Central memory CD4-positive, alpha-beta T cell (primary cell): ENCODE data around the gene PDE4C.
"Not testable (repeated sequence)": the region's sequence is repeated elsewhere in the genome, so short reads cannot be mapped to it uniquely, and the experiment has no call there.

Experiments used
- DNase-seq: peaks from one replicate; pipeline ENCODE4 v3.0.0; 2022

The PDE4C gene

DNA sequence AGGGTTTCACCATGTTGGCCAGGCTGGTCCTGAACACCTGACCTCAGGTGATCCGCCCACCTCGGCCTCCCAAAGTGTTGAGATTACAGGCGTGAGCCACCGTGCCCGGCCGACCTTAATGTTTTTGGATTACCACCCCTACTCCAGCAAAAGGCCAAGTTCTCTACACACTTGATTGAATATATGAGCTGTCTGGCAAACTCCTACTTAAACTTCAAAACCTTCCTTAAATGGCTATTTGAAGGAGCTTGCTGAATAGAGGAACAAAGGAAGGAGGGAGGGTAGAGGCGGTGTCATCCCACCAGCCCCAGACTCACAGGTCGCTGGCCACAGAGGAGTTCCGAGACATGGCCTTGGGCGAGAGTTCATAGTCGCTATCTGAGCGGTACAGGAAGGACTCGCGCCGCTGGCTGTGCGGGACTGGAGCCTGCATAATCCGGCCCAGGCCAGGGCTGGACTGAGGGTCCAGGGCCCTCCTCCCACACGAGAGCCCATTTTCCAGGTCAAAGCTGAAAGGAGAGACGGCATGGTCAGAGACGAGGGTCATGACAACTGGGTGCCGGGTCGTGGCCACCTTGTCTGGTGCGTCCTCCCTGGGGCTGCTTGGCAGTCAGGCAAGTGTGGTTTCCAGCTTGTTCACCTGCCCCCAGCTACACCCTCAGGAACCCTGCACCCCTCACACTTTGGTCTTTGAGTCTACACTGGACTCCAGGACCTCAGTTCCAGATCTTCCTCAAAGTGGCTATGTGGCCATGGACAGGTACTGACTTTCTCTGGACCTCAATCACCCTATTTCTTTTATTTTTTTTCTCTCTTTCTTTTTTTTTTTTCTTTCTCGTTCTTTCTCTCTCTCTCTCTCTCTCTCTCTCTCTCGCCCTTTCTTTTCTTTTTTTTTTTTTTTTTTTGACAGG lies 4.2 kb downstream of the PDE4C start:
- no peak for DNase-seq

DNA sequence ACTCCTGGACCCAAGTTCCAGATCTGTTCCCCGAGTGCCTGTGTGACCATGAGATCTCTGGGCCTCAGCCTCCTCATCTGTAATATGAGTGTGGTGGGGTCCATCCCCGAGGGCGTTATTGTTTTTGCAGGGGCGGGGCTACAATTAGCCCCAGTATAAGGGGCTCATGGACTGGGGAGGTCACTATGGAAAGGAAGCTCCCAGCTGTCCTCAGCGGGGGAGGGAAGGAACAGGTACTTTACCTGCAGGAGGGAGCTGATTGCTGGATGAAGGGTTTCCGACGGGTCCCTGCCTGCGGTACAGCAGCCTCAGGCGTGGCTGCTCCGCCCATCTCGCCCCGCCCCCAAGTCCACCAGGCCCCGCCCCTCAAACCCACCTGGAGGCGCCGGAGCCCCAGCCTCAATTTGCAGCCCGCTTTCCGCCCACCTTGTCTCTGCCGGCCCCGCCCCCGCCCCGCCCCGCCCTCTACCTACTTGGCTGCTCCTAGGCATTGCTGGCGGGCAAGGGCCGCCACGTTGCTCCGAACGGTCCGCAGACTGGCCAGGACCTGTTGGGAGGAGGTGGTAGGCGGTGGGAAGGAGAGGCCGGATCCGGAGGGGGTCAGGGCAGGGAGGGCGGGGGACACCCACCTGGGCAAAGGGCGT lies 5.5 kb downstream of the PDE4C start:
- no peak for DNase-seq

DNA sequence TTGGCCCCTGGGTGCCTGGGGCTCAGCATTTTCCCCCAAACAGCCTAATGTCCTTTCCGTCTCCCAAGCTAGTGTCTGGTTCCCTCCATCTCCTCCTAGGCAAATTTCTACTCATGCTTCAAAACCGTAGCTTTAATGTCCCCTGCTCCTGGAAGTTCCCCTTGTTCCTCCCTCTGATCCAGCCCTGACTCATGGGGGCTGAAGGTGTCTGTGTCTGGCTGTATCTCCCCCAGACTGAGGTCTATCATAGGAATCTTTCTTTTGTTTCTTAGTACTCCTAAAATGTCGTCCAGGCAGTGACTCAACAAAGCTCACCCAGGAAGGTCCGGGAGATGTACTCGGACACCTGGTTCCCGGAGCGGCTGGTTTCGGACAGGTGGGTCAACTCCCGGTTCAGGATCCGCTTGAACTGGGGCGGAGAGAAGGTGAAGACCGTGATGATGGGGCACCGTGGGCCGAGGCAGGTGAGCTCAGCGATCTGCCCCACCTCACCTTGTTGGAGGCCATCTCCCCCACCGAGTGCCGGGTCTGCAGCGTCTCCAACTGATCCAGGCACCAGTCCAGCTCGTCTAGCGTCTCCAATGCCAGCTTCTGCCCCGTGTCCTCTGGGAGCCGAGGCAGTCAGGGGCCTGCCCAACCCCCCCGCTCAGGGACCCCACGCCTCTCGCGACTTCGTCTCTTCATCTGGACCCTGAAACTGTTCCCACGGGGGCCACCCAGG lies 6.2 kb downstream of the PDE4C start:
- no peak for DNase-seq

DNA sequence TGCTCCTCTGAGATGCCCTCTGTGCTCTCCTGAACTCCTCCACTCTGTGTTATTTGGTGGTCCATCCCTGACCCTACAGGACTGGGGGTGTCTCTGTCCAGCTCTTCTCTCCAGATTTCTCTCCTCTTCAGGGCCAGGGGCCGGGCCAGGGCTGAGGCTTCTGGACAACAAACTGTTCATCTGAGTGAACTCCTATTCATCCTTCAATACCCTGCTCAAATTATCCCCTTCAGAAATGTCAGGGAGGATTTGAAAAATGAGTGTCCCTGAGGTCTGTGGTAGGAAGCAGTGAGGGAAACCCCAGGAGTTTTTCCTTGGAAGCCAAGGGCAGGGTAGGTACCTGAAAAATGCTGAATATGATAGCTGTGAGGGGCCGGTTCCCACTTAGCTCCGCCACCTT lies 7.6 kb downstream of the PDE4C start:
- no peak for DNase-seq

DNA sequence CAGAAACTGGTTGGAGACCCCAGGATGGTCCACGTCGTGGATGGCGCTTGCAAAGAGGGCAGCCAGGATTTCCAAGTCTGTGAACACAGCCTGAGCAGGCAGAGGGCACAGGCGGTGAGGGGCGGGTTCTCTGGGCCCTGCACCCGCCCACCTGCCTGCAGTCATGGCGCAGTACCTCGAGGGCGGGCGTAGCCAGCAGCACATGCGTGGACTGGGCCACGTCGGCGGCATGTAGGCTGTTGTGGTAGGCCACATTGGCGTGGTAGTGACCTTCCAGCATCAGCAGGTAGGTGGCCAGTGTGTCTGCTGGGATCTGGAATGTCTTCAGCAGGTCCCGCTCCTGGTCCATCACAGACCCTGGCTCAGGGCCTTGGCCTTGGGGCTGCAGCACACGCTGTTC lies 8.1 kb downstream of the PDE4C start:
- no peak for DNase-seq

DNA sequence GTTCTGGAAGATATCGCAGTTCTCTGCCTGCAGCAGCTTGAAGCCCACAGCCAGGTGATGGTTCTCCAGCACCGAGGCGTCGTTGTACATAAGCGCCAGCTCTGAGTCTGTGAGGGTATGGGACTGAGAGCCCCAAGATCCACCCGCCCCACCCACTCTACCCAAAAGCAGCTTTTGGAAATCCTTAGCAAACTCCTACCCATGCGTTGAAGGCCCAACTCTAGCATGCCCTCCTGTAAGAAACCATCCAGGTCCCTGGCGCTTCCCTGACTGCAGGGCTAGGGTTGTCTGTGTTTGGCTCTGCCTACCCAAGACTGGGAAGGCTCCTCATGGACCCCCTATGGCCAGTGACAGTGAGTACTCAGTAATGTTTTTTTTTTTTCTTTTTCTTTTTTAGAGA lies 9.4 kb downstream of the PDE4C start:
- DNase-seq = no peak

DNA sequence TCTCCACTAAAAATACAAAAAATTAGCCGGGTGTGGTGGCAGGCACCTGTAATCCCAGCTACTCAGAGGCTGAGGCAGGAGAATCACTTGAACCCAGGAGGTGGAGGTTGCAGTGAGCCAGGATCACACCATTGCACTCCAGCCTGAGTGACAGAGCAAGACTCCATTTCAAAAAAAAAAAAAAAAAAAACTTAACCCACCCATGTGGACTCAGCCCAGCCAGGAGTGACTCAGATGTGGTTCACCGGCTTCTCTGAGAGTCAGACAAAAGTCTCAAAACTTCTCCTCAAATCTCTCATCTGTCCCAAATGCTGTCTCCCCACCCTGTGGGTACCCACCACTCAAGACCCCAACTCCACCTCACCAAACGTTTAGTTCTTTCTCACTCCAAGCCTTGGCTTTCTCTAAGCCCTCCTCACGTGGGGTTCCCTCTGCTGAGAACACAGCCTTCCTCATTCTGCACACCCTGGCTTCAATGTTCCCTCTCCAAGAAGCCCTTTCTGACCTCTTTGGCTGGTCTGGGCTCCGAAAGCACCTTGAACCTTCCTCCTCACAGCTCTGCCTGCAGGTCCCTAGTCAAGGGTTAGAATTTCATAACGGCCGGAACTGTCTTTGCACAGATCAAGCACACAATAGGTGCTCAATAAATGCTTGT lies 11.3 kb downstream of the PDE4C start:
- DNase-seq = no peak

DNA sequence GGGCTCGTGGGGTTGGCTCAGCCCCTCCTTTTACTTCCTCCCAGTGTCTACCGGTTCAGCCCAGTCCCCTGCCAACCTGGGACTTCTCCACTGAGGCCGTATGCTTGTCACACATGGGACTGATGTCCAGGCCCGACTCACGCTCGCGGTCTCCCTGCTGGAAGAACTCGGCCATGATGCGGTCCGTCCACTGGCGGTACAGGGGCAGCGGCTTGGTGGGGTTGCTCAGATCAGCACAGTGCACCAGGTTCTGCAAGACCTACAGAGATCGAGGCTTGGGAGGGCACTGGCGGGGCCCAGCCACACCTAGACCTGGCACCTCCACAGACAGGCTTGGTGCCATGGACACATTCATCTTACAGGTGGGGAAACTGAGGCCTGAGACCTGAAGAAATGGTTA lies 14.6 kb downstream of the PDE4C start:
- no peak for DNase-seq

DNA sequence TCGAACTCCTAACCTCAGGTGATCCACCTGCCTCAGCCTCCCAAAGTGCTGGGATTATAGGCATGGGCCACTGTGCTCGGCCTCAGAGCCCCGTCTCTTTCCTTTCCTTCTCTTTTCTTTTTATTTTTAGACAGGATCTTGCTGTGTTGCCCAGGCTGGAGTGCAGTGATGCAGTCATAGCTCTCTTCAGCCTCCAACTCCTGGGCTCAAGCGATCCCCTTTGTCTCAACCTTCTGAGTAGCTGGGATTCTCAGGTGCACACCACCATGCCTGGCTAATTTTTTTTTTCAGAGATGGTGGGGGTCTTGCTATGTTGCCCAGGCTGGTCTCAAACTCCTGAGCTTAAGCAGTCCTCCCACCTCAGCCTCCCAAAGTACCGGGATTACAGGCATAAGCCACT lies 16.3 kb downstream of the PDE4C start:
- not testable (repeated sequence) for DNase-seq

DNA sequence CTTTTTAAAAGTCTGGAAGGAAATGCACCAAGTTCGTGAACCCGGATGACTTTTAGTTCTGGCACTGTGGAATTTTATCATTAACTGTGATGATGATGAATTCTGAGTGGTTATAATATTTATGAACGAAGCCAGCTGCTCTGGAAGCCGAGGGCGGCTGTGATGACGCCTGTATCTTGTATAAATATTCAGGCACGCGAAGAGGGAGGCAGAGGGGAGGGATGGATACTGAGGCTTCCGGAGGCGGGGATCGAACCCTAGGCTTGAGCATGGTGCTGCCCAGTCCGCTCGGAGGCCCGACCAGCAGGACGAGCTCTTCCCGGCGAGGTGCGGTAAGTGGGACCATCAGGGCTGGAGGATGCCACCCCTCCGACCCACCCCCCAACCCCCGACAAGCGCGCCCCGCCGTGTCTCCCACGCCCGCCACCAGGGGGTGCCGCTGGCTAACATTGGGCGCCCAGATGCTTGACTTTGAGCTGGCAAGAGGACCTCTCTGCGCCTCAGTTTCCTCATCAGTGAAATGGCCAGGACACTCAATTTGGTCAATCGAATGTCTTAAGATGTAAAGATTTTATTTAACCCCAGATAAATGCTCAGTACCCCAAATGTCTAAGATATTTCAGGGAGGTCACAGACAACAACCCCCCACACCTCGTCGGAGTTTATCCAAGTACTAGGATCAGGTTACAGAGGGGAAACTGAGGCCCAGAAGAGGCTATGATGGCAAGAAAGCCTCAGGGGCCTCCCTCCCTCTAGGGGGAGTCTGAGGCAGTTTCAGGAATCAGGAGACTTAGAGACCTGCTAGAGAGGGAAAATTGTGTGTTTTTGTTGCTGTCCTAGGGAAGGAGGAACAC lies 17.9 kb downstream of the PDE4C start:
- DNase-seq = peak; percentile 20

DNA sequence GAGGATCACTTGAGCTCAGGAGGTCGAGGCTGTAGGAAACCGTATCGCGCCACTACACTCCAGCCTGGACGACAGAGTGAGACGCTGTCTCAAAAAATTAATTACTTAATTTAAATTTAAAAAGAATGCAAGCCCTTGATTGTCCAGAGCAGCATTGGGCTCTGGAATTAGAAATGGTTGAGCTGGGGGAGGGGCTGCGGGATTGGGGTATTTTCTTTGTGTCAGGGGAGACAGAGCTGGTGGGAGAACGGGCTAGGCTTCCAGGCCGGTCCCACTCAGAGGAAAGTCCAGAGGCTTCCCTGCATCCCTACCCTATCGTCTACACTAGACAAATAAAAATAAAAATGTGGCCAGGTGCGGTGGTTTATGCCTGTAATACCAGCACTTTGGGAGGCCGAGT lies 20.2 kb downstream of the PDE4C start:
- DNase-seq = no peak

DNA sequence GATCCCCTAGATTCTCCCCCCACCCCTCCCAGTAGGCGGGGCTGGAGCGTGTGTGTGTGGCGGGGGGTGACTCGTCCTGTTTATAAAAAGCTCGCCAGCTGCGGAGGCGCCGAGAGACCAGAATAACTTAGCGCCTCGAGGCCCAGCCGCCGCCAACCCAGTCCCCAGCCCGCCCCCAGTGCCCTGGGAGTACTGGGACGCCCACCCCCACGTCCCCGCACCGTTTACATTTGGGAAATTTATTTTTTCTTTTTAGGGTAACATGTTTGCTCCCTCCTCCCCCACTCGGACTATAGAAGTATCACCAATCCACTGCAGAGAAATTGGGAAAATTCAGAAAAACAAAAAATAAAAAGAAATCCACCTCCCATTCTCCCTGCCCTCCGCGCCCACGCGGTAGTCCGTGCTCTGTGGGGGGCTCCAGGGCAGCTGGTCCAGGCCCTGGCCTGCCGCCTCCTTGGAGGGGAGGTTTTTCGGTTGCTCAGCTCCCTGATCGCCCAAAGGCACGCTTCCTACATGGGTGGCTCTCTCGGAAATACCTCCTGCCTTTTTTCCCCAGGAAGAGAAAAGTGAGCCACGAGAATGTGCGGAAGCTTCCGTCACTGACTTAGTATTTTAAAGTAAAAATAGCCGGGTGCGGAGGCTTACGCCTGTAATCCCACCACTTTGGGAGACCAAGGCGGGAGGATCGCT lies 20.9 kb downstream of the PDE4C start:
- peak; percentile 24 for DNase-seq

DNA sequence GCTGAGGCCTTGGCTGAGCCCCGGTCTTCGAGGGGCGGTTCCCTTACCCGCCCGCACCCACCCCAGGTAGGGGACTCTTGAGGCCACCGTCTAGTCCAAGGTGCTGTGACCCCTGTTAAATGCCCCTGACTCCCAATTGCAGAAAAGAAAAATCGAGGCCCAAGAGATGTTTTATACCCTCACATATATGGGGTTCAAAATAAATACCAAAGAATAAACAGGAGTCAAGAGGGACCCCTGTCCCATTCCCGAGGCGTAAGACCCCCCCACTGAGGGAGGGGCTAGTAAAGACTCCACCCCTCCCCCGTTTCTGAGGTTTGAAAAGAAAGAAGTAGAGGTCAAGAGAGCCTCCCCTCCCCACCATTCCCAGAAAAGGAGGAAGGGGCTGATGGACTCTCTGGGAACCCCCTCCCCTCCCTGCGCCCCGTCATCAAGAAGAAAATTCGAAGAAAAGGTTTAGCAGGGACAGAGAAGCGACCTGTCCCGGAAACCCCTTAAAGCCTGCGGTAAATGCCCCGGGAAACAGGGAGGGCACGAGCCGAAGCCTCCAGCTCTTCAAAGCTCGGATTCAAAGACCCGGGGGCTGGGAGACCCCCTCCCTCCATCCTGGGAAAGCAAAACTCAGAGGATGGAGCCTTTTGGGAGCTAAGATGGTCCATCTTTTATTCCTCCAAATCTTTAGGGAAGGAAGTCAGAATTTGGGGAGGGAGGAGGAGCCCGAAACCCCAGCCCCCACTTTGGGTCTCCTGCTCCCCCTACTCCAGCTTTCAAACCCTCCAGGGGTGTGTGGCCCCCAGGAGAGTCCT lies 21.6 kb downstream of the PDE4C start:
- no peak for DNase-seq

DNA sequence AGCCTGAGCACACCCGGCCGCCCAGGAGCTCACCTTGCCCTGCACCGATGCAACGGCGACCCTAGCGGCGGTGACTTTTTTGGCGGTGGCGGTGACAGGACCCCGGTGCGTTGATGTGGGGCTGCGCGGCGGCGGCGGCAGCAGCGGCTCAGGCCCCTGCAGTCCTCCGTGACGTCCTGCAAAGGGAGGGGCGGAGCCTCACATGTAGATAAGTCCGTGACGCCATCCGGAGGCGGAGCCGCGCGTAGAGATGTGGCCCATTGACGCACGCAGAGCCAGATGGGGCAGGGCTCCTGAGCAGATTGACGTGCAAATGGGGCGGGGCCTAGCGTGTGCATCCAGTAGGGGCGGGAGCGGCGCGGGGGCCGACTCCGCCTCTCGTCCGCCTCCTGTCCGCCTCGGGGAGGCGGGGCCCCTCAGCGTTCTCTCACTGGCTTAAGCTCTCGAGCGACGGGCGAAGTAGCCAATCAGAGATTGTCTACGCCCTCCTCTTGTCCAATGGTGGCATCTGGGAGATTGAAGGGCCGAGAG lies 22.3 kb downstream of the PDE4C start, which contains the start of gene RAB3A:
Gene RAB3A (minus strand): TSS at position 180 of the 531 bp plus-strand sequence. CDS start 1,302 bp downstream, outside the sequence.
- peak; percentile 99 for DNase-seq

DNA sequence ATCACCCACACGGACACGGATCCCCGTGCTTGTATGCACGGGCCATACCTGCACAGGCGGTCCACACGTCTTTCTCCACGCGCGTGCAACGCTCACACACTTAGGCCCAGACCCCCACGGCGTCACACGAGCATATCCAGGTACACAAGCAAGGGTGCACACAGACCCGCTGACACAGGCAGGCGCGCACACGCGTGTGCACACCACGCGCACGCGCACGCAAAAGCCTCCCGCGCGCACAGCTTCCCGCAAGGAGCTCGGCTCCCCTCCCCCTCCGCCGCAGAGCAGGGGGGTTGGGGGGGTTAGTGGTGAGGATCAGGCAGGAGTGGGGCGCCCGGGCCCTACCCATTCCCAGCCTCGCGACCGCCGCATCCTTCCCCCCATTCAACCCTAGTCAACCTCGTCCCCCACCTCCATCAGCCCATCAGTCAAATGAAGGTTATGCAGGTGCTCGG lies 22.8 kb downstream of the PDE4C start:
- no peak for DNase-seq

DNA sequence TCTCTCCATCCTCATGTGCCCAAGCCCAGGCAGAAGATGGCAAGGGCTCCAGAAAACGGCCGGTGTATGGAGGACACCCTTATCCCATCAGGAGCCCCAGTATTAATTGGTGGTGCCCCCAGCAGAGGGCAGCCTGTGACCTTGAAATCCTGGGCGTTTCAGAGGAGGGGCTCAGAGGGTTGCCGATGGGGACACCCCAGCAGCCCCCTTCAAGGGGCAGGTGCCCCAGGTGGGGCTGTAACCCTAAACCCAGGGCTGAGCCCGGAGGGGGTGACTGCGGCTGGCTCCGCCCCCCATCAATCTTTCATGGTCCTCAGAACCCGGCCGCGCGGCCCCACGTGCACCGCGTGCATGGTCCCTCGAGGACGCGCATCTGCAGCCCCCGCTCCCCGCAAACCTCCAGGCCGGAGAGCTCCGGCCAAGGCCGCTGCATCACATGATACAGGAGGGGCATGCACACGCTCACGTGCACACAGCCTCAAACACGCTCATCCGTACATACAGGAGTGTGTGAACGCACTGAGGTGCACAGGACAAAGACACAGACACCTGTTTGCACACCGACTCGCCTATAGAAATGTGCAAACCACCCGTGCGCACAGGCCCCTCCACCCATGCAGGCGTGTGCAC lies 23.3 kb downstream of the PDE4C start:
- DNase-seq = no peak

DNA sequence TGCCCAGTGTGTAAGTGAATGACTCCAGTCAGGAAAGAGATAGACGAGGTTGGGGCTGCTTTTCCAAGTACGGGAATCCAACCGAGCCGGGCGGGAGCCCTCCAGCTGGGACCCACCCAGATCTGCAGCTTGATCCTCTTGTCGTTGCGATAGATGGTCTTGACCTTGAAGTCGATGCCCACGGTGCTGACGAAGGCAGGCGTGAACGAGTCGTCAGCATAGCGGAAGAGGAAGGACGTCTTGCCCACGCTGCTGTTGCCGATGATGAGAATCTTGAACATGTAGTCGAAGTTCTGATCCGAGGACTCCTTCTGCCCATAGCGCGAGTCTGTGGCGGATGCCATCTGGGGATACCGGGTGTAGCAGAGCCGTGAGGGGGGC lies 23.9 kb downstream of the PDE4C start:
- no peak for DNase-seq

DNA sequence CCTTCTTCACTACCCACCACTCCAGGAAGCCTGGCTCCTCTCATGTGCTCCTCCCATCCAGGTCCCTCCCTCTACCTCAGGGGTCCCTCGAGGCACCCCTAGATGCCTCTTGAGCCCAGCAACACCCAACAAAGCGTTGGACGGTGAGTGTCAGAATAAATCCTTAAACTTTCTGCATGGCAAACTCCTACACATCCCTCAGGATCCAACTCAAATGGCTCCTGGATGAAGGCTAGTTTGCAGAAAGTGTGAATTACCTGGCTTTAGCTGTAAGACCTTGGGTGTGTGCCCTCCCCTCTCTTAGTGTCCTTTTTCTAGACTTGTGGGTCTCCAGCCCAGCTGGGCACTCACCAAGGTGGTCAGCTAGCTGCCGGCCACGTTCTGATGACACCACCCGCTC lies 27.9 kb downstream of the PDE4C start:
- no peak for DNase-seq

DNA sequence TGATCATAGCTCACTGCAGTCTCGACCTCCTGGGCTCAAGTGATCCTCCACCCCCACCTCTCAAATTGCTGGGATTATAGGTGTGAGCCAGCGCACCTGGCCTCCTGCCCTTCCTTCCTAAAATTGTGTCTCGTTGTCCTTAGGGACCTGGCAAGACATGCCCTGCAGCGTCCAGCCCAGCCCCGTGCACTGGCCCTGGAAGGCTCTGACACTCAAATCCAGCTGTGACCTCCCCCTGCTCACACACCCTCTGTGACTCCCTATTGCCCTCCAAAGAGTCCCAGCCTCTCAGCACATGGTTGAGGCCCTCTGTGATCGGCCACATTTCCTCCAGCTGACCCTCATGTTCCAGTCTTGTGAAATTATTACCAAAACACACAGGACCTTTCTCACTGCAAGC lies 28.3 kb downstream of the PDE4C start:
- DNase-seq = no peak

DNA sequence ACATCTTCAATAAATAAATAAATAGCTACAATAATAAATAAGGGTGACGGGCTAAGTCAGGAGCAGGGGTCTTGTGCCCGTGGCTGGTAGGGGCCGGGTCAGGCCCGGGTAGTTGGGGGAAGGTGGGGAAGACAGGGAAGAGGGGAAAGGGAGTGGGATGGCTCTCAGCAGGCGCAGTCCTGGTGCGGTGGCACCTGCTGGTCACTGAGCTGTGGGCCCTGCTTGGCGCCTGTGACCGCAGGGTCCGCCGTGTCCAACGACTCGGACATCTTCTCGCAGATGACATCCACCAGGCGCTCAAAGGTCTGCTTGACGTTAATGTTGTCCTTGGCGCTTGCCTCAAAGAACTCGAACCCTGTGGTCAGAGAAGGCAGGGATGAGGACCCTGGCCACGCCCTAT lies 28.9 kb downstream of the PDE4C start:
- no peak for DNase-seq
